HCEC 1CT (cell line): Measurements from ENCODE around the gene DNLZ.

ENCODE experiments used
- DNase-seq: peaks from one replicate; pipeline ENCODE4 v3.0.0-alpha.2; 2017

Gene DNLZ

DNA sequence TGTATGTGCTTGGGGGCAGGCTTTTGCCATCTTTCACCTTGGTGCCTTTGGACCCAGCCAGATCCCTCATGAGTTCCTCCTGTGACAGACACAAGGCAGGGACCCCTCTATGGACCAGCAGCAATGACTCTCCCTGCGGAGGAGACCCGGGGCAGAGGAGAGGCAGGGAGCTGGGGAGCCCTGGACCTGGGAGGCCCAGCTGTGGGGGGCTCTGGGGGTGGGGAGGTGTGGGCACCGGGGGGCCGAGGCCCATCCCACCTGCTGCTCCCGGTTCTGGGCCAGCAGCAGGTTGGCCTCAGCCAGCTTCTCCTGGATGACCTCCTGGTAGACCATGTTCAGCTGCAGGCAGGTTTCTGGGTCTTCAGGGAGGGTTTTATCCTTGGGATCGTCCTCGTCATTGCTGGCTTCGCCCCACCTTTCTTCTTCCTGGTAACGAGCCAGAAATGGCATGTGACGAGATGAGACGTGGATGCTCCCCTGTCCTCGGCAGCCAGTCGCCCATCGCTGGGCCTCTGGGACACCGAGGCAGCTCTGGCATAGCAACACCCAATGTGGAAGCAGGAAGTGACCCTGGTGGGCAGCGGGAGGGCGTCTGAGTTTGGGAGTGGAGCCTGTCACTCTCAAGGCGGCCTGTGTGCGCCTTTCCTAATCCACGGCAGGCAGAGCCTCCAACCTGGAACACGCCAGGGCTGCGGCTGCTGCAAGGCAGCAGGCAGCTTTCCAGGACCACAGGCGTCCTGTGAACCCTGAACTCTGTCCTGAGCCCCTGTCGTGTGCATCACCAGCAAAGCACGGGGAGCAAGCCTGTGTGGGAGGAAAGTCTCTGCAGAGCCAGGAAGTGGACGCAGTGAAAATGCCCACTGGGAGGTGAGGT is 32.0 kb upstream of the DNLZ start:
- DNase-seq: no peak

DNA sequence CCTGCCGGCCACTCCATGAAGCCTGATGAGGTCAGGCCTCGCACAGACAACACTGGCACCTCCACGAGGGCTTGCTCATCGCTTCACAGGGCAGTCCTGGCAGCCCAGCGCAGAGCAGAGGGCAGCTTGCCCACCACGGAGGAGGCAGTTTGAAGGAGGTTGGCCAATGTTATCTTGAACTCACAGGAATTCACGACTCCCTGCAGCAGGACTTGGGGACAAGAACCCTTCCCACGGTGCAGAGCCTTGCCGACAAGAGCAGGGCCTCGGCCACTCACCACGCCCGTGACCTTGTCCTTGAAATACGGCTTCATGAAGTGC is 31.4 kb upstream of the DNLZ start:
- DNase-seq: no peak

GRCh38 chr9:136394312-136395019 is 30.9 kb upstream of the DNLZ start:
- DNase-seq: no peak

DNA sequence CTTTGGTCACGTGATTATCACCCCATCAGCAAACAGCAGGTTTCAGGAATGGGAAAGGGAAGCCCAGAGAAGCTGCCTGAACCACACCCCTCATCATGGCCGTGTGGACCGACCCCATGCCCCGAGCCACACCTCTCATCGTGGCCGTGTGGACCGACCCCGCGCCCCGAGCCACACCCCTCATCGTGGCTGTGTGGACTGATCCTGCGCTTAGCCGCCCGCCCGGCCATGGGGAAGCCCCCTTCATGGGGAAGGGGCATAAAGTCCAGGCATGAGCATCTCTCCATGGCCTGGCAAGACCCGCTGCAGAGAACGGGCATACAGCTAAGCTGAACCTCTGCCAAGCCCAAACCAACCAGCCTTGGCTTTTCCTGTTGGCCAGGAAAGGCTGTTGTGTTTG is 30.0 kb upstream of the DNLZ start:
- no peak for DNase-seq

GRCh38 chr9:136392538-136393449 is 29.2 kb upstream of the DNLZ start:
- no peak for DNase-seq

DNA sequence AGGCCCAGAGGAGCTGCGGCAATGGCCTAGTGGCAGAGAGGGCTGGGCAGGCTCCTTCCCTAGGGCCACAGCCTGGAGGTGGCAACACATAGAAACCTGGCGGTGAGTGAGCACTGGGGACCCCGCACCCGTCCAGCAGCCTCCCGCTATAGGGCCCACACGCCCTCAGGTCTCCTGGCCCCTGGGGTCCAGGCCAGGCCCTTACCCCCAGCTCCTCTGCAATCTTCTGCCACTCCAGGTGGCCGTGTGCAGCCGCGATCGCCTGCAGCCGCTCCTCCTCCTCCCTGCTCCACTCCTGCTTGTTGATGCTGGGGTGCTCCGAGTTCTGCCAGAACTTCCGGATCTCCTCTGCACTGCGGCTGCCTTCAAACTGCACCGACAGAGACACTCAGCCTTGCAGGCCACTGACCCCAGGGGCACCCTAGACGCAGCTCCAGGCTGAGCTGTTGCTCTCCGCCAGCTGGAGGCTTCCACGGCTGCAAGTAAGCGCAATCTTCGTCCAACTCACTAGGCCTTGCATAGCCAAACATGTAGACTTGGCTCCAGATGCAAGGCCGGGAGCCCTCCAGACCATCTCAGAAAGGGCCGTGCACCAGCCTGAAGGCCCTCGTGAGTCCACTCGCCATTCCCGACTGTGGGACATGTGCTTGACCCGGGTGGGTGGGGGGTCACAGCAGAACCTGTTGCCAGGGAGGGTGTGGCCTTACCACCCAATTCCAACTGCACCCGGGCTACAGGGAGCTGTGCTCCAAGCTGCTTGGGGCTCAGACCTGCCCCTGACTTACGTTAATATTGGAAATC is 28.4 kb upstream of the DNLZ start:
- no peak for DNase-seq

- no peak for DNase-seq
Observed at GRCh38 chr9:136389396-136389795, 25.9 kb upstream of the DNLZ start.

DNA sequence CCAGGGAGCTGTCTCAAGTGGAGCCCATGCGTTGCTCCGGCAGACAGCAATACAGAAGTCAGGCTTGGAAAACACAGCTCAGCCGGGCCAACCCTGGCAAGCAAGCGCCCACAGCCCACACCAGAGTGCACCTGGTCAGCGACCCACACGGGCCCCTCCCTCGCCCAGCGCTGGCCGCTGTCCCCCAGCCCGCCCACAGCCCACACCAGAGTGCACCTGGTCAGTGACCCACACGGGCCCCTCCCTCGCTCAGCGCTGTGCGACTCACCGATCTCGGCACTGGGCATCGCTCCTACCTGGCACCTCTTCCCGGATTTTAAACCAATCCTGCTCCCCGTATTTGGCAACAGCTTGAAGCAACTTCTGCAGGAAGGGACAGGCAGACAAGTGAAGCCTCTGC is 23.7 kb upstream of the DNLZ start:
- no peak for DNase-seq

DNA sequence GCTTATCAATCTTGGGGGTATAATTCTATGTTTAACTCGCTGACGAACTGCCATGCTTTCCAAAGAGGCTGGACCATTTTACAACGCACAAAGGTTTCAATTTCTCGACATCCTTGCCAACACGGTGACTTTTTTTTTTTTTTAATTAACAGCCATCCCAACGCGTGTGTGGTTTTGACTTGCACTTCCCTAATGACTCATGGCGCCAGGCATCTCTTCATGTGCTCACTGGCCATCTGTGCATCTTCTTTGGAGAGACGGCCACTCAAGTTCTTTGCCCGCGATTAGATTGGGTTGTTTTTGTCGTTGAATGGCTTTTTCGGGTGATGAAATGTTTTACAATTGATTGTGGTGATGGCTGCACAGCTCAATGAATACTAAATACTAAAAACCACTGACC is 22.5 kb upstream of the DNLZ start:
- no peak for DNase-seq

DNA sequence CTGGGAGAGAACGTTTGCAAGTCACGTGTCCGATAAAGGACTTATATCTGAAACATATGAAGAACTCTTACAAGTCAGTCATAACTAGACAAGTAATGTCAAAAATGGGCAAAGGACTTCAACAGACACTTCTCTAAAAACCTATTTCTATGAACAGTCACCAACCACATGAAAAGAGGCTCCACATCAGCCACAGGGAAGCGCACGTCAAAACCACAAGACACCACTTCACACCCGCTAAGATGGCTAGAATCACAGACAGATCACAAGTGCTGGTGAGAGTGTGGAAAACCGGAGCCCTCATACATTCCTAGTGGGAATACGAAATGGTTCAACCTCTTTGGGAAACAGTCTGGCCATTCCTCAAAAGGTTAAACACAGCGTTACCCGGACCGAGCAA is 21.5 kb upstream of the DNLZ start:
- DNase-seq: no peak

- DNase-seq: no peak
Observed at GRCh38 chr9:136383436-136383835, 19.9 kb upstream of the DNLZ start.

GRCh38 chr9:136381966-136382513 is 18.5 kb upstream of the DNLZ start:
- DNase-seq: no peak

GRCh38 chr9:136381311-136381710 is 17.8 kb upstream of the DNLZ start:
- DNase-seq: no peak

- no peak for DNase-seq
Observed at GRCh38 chr9:136380381-136380780, 16.8 kb upstream of the DNLZ start.

DNA sequence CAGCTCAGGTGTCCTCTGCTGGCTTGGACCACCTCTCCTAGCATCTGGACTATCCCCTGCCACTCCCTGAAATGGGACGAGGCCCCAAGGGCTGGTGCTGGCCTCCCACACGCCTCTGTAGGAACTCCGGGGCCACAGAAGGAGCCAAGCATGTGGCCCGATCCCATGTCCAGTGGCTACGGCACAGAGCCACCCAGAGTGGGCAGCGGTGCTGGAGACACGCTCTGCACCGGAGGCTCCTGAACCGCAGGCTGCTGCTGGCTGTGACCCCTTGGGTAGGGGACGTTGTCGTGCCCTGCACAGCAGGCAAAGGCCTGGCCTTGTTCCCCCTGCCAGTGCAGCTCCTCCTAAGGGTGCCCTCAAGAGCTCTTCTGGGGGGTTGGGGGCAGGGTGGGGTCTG is 16.3 kb upstream of the DNLZ start:
- no peak for DNase-seq

- no peak for DNase-seq
Observed at GRCh38 chr9:136379401-136379800, 15.9 kb upstream of the DNLZ start.

DNA sequence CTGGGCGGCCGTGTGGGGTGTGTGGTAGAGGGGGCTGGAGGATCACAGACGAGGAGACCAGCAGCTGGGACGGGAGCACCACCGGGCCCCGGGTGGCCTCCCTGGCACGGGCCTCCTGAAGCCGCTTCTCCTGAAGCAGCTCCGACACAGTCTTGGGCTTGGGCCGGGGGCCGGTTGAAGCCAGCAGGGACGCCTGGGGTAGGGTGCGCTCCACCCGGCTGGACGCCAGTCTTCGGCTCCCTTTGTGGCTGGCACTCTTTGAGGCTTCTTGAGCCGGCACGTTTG is 15.4 kb upstream of the DNLZ start:
- DNase-seq: no peak

- DNase-seq: no peak
Observed at GRCh38 chr9:136378170-136379002, 14.8 kb upstream of the DNLZ start.

DNA sequence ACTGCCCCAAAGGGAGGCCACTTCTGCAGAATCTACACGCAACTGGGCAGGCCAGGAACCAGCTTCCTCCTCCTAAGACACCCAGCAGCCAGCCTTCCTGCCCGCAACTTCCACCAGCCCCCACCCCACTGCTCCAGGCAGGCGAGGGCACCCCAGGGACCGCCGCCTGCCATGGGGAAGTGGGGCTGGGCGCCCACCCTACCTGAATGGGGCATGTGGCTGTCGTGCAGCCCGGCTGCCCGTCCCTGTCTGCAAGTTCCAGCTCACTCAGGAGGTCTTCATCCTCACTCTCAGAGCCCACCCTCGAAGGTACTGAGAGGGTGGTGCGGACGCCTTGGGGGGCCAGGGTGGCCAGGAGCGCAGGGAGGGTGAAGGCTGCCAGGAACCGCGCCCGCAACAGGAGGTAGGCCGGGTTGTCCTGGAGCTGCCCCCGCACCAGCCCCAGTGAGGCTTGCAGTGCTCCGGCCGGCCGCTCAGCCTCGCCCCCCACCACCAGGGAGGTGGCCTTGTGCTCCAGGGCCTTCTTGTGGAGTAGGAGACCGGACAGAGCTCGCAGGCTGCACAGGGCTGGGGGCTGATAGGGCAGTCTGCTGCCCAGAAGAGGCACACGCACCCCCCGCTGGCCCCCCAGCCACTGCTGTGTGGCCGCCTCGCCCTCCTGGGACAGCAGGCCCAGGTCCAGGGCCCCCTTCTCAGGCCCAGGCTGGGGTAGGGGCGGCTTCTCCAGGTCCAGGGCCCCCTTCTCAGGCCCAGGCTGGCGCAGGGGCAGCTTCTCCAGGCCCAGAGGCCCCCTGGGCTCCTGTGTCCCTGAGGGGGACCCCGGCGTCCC is 14.0 kb upstream of the DNLZ start:
- no peak for DNase-seq

DNA sequence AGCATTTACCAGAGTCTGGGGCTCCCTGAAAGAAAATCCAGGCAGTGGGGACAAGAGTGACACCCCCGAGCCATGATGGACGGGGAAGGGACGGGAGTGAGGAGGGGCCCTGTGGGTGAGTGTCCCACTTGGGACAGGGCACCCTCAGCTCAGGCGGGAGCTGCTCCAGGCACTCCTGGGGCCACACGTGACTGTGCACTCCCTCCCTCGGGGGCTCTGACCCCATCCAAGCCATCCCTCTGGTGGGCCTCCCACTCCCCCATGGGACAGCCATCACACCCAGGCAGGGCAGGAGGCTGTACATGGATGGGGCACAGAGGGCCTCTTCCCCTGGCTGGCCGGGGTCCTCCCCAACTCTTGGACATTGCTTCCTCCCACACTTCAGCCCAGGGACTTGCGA is 12.9 kb upstream of the DNLZ start:
- DNase-seq: no peak

DNA sequence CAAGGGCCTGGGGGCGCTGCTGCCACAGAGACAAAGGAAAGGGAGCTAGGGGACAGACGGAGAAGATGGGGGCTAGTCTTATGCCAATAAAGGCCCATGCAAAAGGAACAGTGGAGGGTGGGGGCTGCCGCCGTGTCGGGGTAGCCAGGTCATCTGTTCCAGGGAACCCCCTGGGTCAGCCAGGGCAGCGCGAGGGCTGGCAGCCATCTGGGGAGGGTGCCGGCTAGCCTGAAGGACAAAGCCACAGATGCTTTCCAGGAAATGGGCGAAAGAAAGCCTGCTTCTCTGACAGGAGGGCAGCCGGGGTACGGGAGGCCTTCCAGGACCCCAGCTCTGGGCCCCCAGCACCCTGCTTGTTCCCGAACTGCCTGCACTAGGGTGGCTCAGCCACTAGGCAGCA is 11.6 kb upstream of the DNLZ start:
- DNase-seq: no peak
